OCI-LY1 (cell line): ENCODE measurements around the gene ELFN1.

ENCODE experiments used
- EZH2 ChIP-seq: fragments of 200-600 bp; sonication (generic), shearing (Covaris generic); IDR thresholded peaks from 2 replicates; pipeline ENCODE4 v1.8.0; 2017; ENCODE audit warnings: borderline replicate concordance, mixed run types, mild to moderate bottlenecking, antibody characterized with exemption, low read length, moderate library complexity, mixed read lengths
- TF ChIP-seq, protein P1 (sequence below): fragments of 200-600 bp; sonication (generic), shearing (Covaris generic); IDR thresholded peaks from 2 replicates; pipeline ENCODE4 v1.5.1; 2017; ENCODE audit warnings: mild to moderate bottlenecking, antibody characterized with exemption, low read length, moderate library complexity, mixed read lengths

DNA sequence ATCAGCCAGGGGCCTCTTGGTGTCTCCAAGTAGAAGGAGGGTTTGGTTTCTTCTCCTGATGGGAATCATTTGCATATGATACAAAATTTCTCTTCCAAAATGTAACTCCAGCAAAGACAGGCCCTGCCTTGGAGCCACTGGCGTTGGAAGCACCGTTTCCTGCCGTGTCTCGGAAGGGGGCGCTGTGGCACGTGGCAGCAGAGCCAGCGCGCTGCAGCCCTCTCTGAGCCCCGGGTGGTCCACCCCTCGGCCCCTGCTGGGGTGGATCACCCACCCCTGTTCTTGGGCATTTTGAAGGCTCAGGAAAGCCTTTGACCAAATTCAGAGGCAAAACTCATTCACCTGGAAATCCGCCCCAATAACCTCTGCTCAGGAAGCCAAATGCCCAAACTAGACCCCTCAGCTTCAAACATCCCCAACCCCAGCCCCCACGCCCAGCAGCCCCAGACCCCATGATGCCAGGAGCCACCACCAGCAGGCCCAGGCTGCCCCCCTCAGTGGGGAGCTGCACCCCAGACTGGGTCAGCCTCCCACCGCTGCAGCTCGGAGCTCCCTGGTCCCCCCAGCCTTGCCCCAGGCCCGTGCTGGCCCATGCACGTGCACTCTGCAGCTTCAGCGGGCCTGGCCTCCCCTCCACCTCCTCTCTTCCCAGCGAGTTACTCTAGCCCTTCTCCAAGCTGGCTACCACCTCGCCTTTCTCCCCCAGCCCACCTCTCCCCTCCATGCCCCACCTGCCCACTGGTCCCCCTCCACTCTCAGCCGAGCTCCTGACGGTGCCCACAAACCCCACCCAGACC, 29.5 kb upstream of the ELFN1 start:
- TF ChIP-seq, protein P1, sequence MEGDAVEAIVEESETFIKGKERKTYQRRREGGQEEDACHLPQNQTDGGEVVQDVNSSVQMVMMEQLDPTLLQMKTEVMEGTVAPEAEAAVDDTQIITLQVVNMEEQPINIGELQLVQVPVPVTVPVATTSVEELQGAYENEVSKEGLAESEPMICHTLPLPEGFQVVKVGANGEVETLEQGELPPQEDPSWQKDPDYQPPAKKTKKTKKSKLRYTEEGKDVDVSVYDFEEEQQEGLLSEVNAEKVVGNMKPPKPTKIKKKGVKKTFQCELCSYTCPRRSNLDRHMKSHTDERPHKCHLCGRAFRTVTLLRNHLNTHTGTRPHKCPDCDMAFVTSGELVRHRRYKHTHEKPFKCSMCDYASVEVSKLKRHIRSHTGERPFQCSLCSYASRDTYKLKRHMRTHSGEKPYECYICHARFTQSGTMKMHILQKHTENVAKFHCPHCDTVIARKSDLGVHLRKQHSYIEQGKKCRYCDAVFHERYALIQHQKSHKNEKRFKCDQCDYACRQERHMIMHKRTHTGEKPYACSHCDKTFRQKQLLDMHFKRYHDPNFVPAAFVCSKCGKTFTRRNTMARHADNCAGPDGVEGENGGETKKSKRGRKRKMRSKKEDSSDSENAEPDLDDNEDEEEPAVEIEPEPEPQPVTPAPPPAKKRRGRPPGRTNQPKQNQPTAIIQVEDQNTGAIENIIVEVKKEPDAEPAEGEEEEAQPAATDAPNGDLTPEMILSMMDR = peak; percentile 70
- TF ChIP-seq EZH2 = no peak
